Gastrocnemius medialis (tissue), 4 donors: ENCODE measurements around the gene GFPT1.

Source experiments
- CTCF ChIP-seq, 5 experiments: fragments of 450-650 bp in 3 of 5; fragments of 200-600 bp in 2 of 5; sonication (generic) in 2 of 5; IDR thresholded peaks in 4 of 5; conservative IDR thresholded peaks in 1 of 5; 1 replicate in 4 of 5; 2 replicates in 1 of 5; pipeline ENCODE4 v1.5.1; 2016 to 2019; ENCODE audit warnings: antibody characterized with exemption in 5 of 5, mild to moderate bottlenecking in 3 of 5, moderate library complexity in 3 of 5
- POLR2A ChIP-seq, 2 donors: fragments of 450-650 bp; IDR thresholded peaks; one replicate each; pipeline ENCODE4 v1.6.1; 2017; ENCODE audit warnings: antibody characterized with exemption in 2 of 2, mild to moderate bottlenecking in 2 of 2, moderate library complexity in 2 of 2

GRCh38 chr2:69322631-69323030, 64.4 kb downstream of the GFPT1 start:
- no peak for TF ChIP-seq CTCF (IDR thresholded peaks at IDR 0.05 in 4 of 5, conservative IDR thresholded peaks at IDR 0.05 in 1 of 5)
- no peak for TF ChIP-seq POLR2A (IDR thresholded peaks at IDR 0.05)
